Psoas muscle (tissue), 8 donors: Measurements from ENCODE around the gene RBFOX2. TPM values are rescaled to one million over a fixed set of nuclear protein-coding genes. Genes with fewer than 3 reads are reported as not detected.

Experiments used
- ATAC-seq, 4 donors: fragments of 200-7000 bp; cut with Tn5 transposase; one replicate each; pipeline ENCODE4 v1.9.1; 2020; ENCODE audit warnings: moderate library complexity in 3 of 4, mild to moderate bottlenecking in 2 of 4
- DNase-seq, 2 donors: peaks; one replicate each; pipeline ENCODE4 v3.0.0-alpha.2; 2020
- H3K27ac ChIP-seq: fragments of 200-600 bp; one replicate; pipeline ENCODE4 v1.8.0; 2022
- H3K27me3 ChIP-seq, 3 donors: fragments of 200-600 bp in 1 of 3; one replicate each; pipeline versions ENCODE4 v1.6.1 to v1.8.0; 2013 to 2022; ENCODE audit warnings: low read length in 2 of 3, mild to moderate bottlenecking in 2 of 3, moderate library complexity in 1 of 3; ENCODE audit not compliant: insufficient read depth in 3 of 3
- H3K36me3 ChIP-seq, 2 donors: fragments of 200-600 bp in 1 of 2; one replicate each; pipeline versions ENCODE4 v1.6.1 to v1.8.0; 2013 to 2022; ENCODE audit warnings: low read depth in 1 of 2, mild to moderate bottlenecking in 1 of 2, moderate library complexity in 1 of 2; ENCODE audit not compliant: insufficient read depth in 1 of 2
- H3K4me1 ChIP-seq: fragments of 200-600 bp; one replicate; pipeline ENCODE4 v1.8.0; 2022
- H3K4me3 ChIP-seq: fragments of 200-600 bp; one replicate; pipeline ENCODE4 v1.8.0; 2022; ENCODE audit warnings: mild to moderate bottlenecking
- H3K9me3 ChIP-seq: fragments of 200-600 bp; one replicate; pipeline ENCODE4 v1.8.0; 2022
- CTCF ChIP-seq: fragments of 200-600 bp; IDR thresholded peaks from one replicate; pipeline ENCODE4 v1.8.0; 2022; ENCODE audit warnings: antibody characterized with exemption
- WGBS, 3 donors: extraction: QIAGEN DNeasy Blood & Tissue Kit; methylation state at CpG; one replicate each; pipeline versions ENCODE4 v1.1.6 to v1.1.7; 2013; 5-methylcytosine and 5-hydroxymethylcytosine counted together
- intact Hi-C, 2 donors: fragments of 100-400 bp; cut with DNase I; formaldehyde crosslinking; loops; one replicate each; pipeline versions ENCODE4 v1.11.0 to v1.14.2; 2022
- polyA plus RNA-seq, 3 donors: library from polyadenylated mRNA; stranded (reverse); fragments of 200-250 nt; gene quantifications; one replicate each; pipeline ENCODE4 v1.2.3, GENCODE V29; 2013
- total RNA-seq, 4 donors: library from RNA; stranded (reverse); fragmentation: NEBNext Ultra II Directional in 2 of 4; extraction: Animal tissue kit (Norgen Biotek cat#: 25700) in 2 of 4; gene quantifications; one replicate each; pipeline versions ENCODE4 v1.2.1 to v1.2.4, GENCODE V29; 2021 to 2023
- donor health status: healthy with polysubstance abuse.
- donor health status: DM: no; HTN: no; CAD: no; lungs with moderate emphysema.
- donor health status: Bipolar disorder and iron deficiency.
- donor health status: healthy.
- donor health status: DM: yes; HTN: yes; CAD: no.
- donor health status: DM: no; HTN: no; CAD: no.
- donor health status: DM: no; HTN: no; CAD: no.
- donor health status: DM: yes; HTN: yes; CAD: no.

Gene RBFOX2
- total and polyA plus RNA-seq, 7 donors: 7.7 to 50.4 (median 28.4) TPM

GRCh38 chr22:35752006-35752862 lies 276.4 kb downstream of the RBFOX2 start:
- H3K36me3 ChIP-seq: peaks cover 0 to 38% of the 10 kb centered on the region in 2 donors
- peak in 3 of 4 donors; percentile 64 to 73 (median 66) for ATAC-seq

GRCh38 chr22:35749808-35750207 lies 278.8 kb downstream of the RBFOX2 start:
- no peaks in the 10 kb centered on the region for H3K27me3 ChIP-seq
- H3K4me1 ChIP-seq: peaks cover 44% of the 10 kb centered on the region
- WGBS, 3 donors: 68 to 76% (median 70%) methylated on average over 10 of the region's 10 CpGs
- no peak overlapping the region for H3K4me3 ChIP-seq
- H3K36me3 ChIP-seq: peaks cover 0 to 31% of the 10 kb centered on the region in 2 donors
- H3K27ac ChIP-seq: peak overlapping the region; percentile 13
- H3K9me3 ChIP-seq: no peaks in the 10 kb centered on the region
- no peak for DNase-seq
- TF ChIP-seq CTCF: no peak
- ATAC-seq: no peak
- intact Hi-C loops: no loop called here

More at GRCh38 chr22:35752006-35752862, 276.4 kb downstream of the RBFOX2 start:
- no peak for DNase-seq
- Histone ChIP-seq H3K4me3 (no peak overlapping the region), H3K4me1 (peaks cover 20% of the 10 kb centered on the region), H3K9me3 (no peaks in the 10 kb centered on the region), H3K27me3 (no peaks in the 10 kb centered on the region), H3K27ac (peak overlapping the region; percentile 56)
- TF ChIP-seq CTCF: no peak
- 49 to 60% (median 53%) methylated on average over 5 of the region's 5 CpGs for WGBS, 3 donors
- intact Hi-C loops: no loop called here

GRCh38 chr22:35746946-35747703 lies 281.5 kb downstream of the RBFOX2 start:
- intact Hi-C loops: no loop called here
- H3K27me3 ChIP-seq: no peaks in the 10 kb centered on the region
- WGBS, 3 donors: 28 to 33% (median 28%) methylated on average over 4 of the region's 4 CpGs
- peaks cover 0 to 45% of the 10 kb centered on the region in 2 donors for H3K36me3 ChIP-seq
- DNase-seq (no peak), ATAC-seq (peak in 1 of 4 donors; percentile 29)
- H3K27ac ChIP-seq: peak overlapping the region; percentile 58
- H3K9me3 ChIP-seq: no peaks in the 10 kb centered on the region
- H3K4me1 ChIP-seq: peaks cover 57% of the 10 kb centered on the region
- no peak overlapping the region for H3K4me3 ChIP-seq
- no peak for TF ChIP-seq CTCF

- Histone ChIP-seq H3K9me3 (no peaks in the 10 kb centered on the region), H3K36me3 (peaks cover 0 to 42% of the 10 kb centered on the region in 2 donors), H3K27me3 (no peaks in the 10 kb centered on the region), H3K4me3 (no peak overlapping the region), H3K27ac (peak overlapping the region; percentile 58), H3K4me1 (peaks cover 62% of the 10 kb centered on the region)
- intact Hi-C loops: no loop called here
- no peak for TF ChIP-seq CTCF
- ATAC-seq (no peak), DNase-seq (peak; percentile 48 to 65)
- WGBS, 3 donors: 84 to 86% (median 85%) methylated on average over 9 of the region's 9 CpGs
These were observed 282.4 kb downstream of the RBFOX2 start for GRCh38 chr22:35746248-35746647.
